IPS DF 4.7 (cell line): Measurements from ENCODE around the gene ABCA10.
"Not testable (repeated sequence)": the region's sequence is repeated elsewhere in the genome, so short reads cannot be mapped to it uniquely, and the experiment has no call there.

Experiments used
- DNase-seq: peaks from one replicate; pipeline ENCODE4 v3.0.0-alpha.2; 2013; ENCODE audit warnings: low spot score; ENCODE audit errors: extremely low read depth

The ABCA10 gene

GRCh38 chr17:69231521-69231920 is 2.9 kb upstream of the ABCA10 start:
- no peak for DNase-seq

GRCh38 chr17:69230939-69231338 is 2.3 kb upstream of the ABCA10 start:
- no peak for DNase-seq

GRCh38 chr17:69228018-69228417 is 606 bp downstream of the ABCA10 start:
- no peak for DNase-seq

- no peak for DNase-seq
Observed at GRCh38 chr17:69227541-69227940, 1.1 kb downstream of the ABCA10 start.

- no peak for DNase-seq
Observed at GRCh38 chr17:69223809-69224208, 4.8 kb downstream of the ABCA10 start.

GRCh38 chr17:69222707-69223258 is 5.8 kb downstream of the ABCA10 start:
- DNase-seq: no peak

- no peak for DNase-seq
Observed at GRCh38 chr17:69220098-69220497, 8.5 kb downstream of the ABCA10 start.

- DNase-seq: no peak
Observed at GRCh38 chr17:69218986-69219385, 9.6 kb downstream of the ABCA10 start.

GRCh38 chr17:69213059-69213813 is 15.4 kb downstream of the ABCA10 start:
- DNase-seq: no peak

GRCh38 chr17:69208640-69209039 is 20.0 kb downstream of the ABCA10 start:
- DNase-seq: no peak

- no peak for DNase-seq
Observed at GRCh38 chr17:69207151-69207550, 21.5 kb downstream of the ABCA10 start.

- no peak for DNase-seq
Observed at GRCh38 chr17:69198238-69198637, 30.4 kb downstream of the ABCA10 start.

GRCh38 chr17:69196105-69196653 is 32.4 kb downstream of the ABCA10 start:
- not testable (repeated sequence) for DNase-seq

GRCh38 chr17:69192754-69193153 is 35.9 kb downstream of the ABCA10 start:
- no peak for DNase-seq

- no peak for DNase-seq
Observed at GRCh38 chr17:69188796-69189195, 39.8 kb downstream of the ABCA10 start.

- DNase-seq: no peak
Observed at GRCh38 chr17:69188064-69188463, 40.6 kb downstream of the ABCA10 start.

GRCh38 chr17:69187294-69187693 is 41.3 kb downstream of the ABCA10 start:
- no peak for DNase-seq

- DNase-seq: no peak
Observed at GRCh38 chr17:69179227-69179952, 49.2 kb downstream of the ABCA10 start.

GRCh38 chr17:69176457-69176795 is 52.2 kb downstream of the ABCA10 start:
- DNase-seq: no peak

- no peak for DNase-seq
Observed at GRCh38 chr17:69175625-69176456, 52.8 kb downstream of the ABCA10 start.

GRCh38 chr17:69175262-69175624 is 53.4 kb downstream of the ABCA10 start:
- no peak for DNase-seq

GRCh38 chr17:69173118-69173517 is 55.5 kb downstream of the ABCA10 start:
- DNase-seq: no peak
